ENCODE results near the gene CIITA.

- TF ChIP-seq CTCF (IDR thresholded peaks at IDR 0.05; ENCODE audit: insufficient read depth, low read length) (no peak), GABPA (IDR thresholded peaks at IDR 0.05; ENCODE audit: low read depth) (no peak), REST (IDR thresholded peaks at IDR 0.05; ENCODE audit: insufficient replicate concordance, low read depth) (no peak)
Measured at GRCh38 chr16:10867199-10867598, 9.8 kb upstream of the CIITA start.
